GM21528 (cell line): ENCODE measurements around the gene HEBP1.

ENCODE experiments used
- ATAC-seq: cut with Tn5 transposase; IDR thresholded peaks from one replicate; pipeline ENCODE4 v1.9.1; 2021; ENCODE audit warnings: mild to moderate bottlenecking, moderate library complexity; ENCODE audit not compliant: unreplicated experiment, low FRiP score

HEBP1 gene

GRCh38 chr12:12992418-12993130 lies 7.5 kb downstream of the HEBP1 start:
- no peak for ATAC-seq

GRCh38 chr12:12990700-12991468 lies 9.2 kb downstream of the HEBP1 start:
- ATAC-seq, result no peak

DNA sequence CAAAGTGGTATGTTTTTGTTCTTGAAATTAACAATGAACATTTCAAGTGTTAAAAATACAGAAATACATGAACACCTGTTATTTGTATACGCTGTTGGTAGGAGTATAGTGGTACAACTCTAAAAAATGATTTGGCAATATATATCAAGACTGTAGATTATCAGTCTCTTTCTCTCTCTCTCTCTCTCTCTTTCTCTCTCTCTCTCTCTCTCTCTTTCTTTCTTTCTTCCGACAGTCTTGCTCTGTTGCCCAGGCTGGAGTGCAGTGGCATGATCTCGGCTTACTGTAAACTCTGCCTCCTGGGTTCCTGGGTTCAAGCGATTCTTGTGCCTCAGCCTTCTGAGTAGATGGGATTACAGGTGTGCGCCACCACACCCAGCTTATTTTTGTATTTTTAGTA lies 12.6 kb downstream of the HEBP1 start:
- ATAC-seq, result no peak

DNA sequence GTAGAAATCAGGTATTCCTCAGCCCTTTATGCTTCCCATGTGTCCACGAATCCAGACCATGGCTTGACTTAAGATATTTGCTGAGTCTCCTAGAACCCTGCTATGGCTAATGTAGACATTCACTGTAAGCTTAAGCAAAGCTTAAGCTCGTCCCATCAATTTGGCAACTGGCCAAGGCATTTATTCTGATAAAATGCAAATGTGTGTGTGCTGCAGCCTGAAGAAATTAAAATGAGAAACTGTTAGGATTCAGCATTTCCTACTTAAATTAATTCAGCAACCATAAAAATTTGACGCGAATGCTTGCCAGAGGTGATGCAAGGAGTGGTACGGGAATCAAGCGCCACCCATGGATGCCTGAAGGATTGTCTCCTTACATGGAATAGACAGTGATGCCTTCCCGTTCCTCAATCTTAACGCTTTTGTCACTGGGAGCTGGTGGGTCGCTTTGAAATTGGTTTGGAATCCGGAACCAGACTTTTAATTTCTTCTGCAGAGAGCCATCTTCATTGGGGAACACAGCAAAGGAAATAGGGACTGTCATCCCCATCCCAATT lies 13.2 kb downstream of the HEBP1 start:
- no peak for ATAC-seq

GRCh38 chr12:12985817-12986408 lies 14.2 kb downstream of the HEBP1 start:
- ATAC-seq, result no peak

DNA sequence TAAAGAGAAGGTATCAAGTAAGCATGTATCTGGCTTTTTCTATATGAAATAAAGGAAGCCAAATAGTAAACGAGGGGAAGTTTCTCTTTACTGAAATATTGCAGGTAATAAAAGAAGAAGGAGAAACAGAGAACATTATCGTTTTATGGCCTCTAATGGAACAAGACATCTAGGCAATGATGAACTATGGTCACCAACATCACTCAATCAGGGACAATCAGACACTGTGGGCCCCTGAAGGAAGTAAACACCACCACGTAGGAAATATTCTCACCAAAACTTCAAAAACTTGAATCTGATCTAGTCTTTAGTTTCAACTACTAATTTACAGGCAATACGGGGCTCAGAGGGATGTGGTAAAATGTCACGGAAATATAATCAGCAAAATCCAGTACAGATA lies 15.9 kb downstream of the HEBP1 start:
- no peak for ATAC-seq

GRCh38 chr12:12983420-12984035 lies 16.5 kb downstream of the HEBP1 start:
- ATAC-seq, result no peak

GRCh38 chr12:12982331-12982730 lies 17.7 kb downstream of the HEBP1 start:
- ATAC-seq, result no peak

DNA sequence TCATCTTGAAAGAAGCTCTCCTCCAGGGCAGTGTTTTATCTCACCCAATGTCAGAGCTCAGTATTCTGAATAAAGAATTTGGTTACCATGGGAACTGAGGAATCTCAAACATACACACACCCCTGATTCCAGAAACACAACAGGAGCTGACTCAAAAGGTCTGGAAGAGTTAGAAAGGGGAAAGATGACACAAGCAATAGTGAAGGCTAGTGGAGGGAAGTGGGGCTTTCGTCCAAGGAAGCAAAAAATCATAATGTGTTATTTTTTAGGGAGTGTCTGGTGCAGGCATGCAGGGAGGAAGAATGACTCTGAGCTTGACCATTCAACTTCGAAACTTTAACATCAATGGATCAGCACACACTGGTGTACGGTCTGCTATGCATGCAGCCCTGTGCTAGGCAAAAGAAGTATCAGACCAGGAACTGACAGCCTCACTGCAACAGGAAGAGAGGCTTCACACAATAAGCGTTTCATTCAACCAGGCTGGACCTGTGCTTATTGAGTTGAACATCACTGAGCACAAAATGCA lies 20.3 kb downstream of the HEBP1 start:
- ATAC-seq, result no peak

- no peak for ATAC-seq
Measured at GRCh38 chr12:12979126-12979525, 20.9 kb downstream of the HEBP1 start.

DNA sequence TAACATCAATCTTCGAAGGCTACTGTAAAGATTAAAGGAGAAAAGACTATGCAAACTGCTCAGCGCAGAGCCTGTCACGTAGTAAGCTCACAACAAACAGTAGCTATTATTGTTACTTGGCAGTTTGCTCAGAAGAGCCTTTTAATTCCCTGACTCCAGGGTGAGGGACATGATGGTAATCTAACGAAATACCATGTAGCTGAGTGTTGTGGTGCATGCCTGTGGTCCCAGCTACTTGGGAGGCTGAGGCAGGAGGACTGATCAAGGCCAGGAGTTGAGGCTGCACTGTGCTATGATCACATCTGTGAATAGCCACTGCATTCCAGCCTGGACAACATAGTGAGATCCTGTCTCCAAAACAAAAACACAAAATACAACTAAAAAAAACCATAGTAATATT lies 22.8 kb downstream of the HEBP1 start:
- no peak for ATAC-seq

- ATAC-seq, result no peak
Measured at GRCh38 chr12:12976366-12976765, 23.7 kb downstream of the HEBP1 start.

- no peak for ATAC-seq
Measured at GRCh38 chr12:12975322-12976077, 24.6 kb downstream of the HEBP1 start.

GRCh38 chr12:12974211-12974610 lies 25.9 kb downstream of the HEBP1 start:
- ATAC-seq, result no peak

DNA sequence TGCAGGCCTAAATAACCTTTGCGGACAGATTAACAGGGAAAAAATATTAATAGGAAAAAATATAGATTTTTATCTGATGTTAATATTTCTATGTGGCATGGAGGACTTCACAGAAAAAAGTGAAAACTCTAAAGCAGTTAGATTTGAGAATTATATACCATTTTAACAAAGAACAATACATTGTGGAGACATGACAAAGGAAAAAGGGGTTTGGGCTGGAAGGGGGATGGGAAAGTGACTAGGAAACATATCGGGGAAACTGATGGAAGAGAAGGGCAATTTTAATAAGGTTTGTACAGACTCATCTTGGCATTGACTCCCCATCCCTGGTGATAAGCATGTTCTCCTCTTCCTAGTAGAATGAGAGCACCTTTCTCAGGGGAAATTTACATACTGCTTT lies 27.0 kb downstream of the HEBP1 start:
- no peak for ATAC-seq

GRCh38 chr12:12965836-12966235 lies 34.2 kb downstream of the HEBP1 start:
- no peak for ATAC-seq

DNA sequence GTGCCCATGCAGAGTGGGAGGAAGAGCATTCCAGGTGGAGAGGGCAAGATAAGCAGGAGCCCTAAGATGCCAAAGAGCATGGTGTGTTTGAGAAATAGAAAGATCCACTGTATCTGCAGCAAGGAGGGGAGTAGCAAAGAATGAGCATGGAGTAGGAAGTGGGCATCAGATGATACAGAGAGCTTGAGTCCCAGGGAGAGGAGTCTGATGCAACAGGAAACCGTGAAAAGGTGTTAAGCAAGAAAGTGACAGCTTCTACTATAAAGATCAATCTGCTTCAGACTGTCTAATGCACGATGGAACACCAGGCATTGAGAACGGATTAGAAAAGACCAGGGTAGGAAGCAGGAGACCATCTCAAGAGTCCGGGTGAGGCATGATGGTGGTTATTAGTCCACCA lies 35.8 kb downstream of the HEBP1 start:
- ATAC-seq, result no peak

GRCh38 chr12:12960639-12961209 lies 39.3 kb downstream of the HEBP1 start:
- ATAC-seq, result no peak

DNA sequence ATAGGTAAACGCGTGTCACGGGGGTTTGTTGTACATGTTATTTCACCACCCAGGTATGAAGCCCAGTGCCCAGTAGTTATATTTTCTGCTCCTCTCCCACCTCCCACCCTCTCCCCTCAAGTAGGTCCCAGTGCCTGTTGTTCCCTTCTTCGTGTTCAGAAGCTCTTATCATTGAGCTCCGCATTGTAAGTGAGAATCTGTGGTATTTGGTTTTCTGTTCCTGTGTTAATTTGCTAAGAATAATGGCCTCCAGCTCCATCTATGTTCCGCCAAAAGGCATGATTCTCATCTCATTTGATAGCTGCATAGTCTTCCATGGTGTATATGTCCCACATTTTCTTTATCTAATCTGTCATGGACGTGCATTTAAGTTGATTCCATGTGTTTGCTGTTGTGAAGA lies 41.2 kb downstream of the HEBP1 start:
- ATAC-seq, result no peak
